Activated B cell treated with CpG ODN at 0.5 μM for 24 hours (primary cell): ENCODE measurements around the gene LRRC49. TPM values are rescaled to one million over a fixed set of nuclear protein-coding genes. Genes with fewer than 3 reads are reported as not detected.

Experiments
- ATAC-seq: fragments of 200-7000 bp; cut with Tn5 transposase; one replicate; pipeline ENCODE4 v1.10.0; 2021; ENCODE audit warnings: low read depth, mild to moderate bottlenecking, moderate library complexity
- CTCF ChIA-PET: fragments of 350-600 bp; sonication (Branson Sonifier 250); formaldehyde crosslinking; loops from one replicate; lab custom pipeline; 2021; ENCODE audit warnings: antibody characterized with exemption; lab: Charles Lee
- POLR2A ChIA-PET: fragments of 350-600 bp; sonication (Branson Sonifier 250); formaldehyde crosslinking; loops from one replicate; lab custom pipeline; 2021; ENCODE audit warnings: antibody characterized with exemption; lab: Charles Lee
- DNase-seq: peaks from one replicate; pipeline ENCODE4 v3.0.0; 2022
- H3K27ac Mint-ChIP-seq: one replicate; pipeline ENCODE4 v1.8.0; 2020; ENCODE audit warnings: mixed read lengths
- H3K27me3 Mint-ChIP-seq: one replicate; pipeline ENCODE4 v1.8.0; 2021; ENCODE audit warnings: mixed read lengths
- H3K36me3 Mint-ChIP-seq: one replicate; pipeline ENCODE4 v1.8.0; 2021; ENCODE audit warnings: low read depth, mixed read lengths
- H3K4me1 Mint-ChIP-seq: one replicate; pipeline ENCODE4 v1.8.0; 2021; ENCODE audit warnings: mixed read lengths
- H3K4me3 Mint-ChIP-seq: one replicate; pipeline ENCODE4 v1.8.0; 2020; ENCODE audit warnings: mild to moderate bottlenecking, mixed read lengths
- H3K9me3 Mint-ChIP-seq: one replicate; pipeline ENCODE4 v1.8.0; 2020; ENCODE audit warnings: mixed read lengths
- CTCF ChIP-seq: fragments of 200-600 bp; IDR thresholded peaks from one replicate; pipeline ENCODE4 v1.8.0; 2022; ENCODE audit warnings: antibody characterized with exemption, mild to moderate bottlenecking
- intact Hi-C: fragments of 100-400 bp; cut with micrococcal nuclease; formaldehyde crosslinking; loops from one replicate; pipeline ENCODE4 v1.15.1; 2024
- total RNA-seq: library from RNA; stranded (reverse); gene quantifications from 2 replicates; pipeline ENCODE4 v1.2.3, GENCODE V29; 2022

LRRC49 gene
- total RNA-seq, 1 donor from 2014 or later: 0.84 TPM

DNA sequence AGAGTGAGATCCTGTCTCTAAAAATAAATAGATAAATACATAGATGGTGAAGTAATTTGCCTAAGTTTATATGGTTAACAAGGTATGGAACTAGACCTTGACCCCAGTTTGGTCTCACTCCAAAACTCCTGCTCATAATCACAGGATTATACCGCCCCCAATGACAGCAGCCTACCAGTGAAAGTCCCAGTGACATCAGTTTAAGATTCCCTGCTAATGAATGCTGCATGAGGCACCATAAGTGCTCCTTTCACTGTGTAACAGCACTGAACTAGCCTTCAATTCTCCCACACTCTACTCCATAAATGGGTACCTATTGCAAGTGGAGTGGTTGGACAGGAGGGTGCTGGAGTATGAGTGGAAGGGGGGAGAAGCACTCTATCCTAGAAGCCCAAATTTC lies 199.0 kb downstream of the LRRC49 start:
- no peak for TF ChIP-seq CTCF
- peaks cover 14% of the 10 kb centered on the region for H3K9me3 Mint-ChIP-seq
- ChIA-PET POLR2A (no interaction called here), CTCF (no interaction called here)
- no peaks in the 10 kb centered on the region for H3K36me3 Mint-ChIP-seq
- H3K4me1 Mint-ChIP-seq: no peaks in the 10 kb centered on the region
- no peak for DNase-seq
- no peak overlapping the region for H3K27ac Mint-ChIP-seq
- H3K4me3 Mint-ChIP-seq: no peak overlapping the region
- ATAC-seq: no peak
- peaks cover 2% of the 10 kb centered on the region for H3K27me3 Mint-ChIP-seq
- intact Hi-C loops: no loop called here

- no peak for ATAC-seq
- ChIA-PET POLR2A (no interaction called here), CTCF (no interaction called here)
- Mint-ChIP-seq H3K27ac (no peak overlapping the region), H3K4me1 (no peaks in the 10 kb centered on the region), H3K36me3 (no peaks in the 10 kb centered on the region), H3K27me3 (peaks cover 2% of the 10 kb centered on the region), H3K9me3 (peaks cover 11% of the 10 kb centered on the region), H3K4me3 (no peak overlapping the region)
- intact Hi-C loops: no loop called here
- DNase-seq: no peak
- TF ChIP-seq CTCF: no peak
Observed at GRCh38 chr15:71092056-71092600, 199.5 kb downstream of the LRRC49 start.

DNA sequence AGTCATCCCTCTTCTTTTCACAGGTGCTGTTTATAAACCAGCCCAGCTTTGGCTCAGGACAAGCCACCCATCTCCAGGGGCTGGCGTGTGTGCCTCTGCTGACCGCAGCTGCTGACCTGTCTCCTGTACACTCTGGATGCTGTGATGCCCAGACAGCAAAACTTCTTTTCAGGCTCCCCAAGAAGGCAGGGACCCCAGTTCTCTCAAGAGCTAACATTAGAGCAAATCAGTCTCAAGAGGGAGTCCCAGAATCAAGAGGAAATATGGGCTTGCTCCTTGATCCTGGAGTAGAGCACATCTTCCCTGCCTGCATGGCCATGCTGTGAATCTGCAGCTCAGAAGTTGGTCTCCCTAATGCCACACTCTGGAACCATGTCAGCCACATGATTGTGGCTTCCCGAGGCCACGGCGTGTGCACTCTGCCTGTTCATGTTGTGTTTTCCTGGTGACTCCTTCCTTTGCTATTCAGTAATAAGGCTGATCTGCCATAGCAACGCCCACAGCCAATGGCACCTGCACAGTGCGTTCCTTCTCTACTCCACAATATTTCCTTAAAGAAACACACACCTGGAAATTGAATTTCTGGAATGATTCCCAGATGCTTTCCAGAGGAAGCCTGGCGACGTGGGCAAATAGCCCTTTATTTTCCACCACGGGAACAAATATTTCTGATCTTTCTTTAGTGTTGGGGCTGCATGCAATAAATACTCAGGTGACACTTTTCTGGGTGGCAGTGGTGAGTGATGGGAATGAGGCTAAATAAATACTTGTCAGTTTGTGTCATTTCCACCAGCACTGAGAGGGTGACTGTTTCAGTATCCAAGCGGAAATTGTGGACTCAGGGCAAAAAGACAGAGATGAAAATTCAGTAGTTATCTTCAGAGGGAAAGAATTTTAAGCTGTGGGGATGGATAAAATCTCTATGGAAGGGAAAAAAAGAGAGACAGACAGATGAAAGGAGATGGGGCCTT lies 200.7 kb downstream of the LRRC49 start:
- no peak overlapping the region for H3K4me3 Mint-ChIP-seq
- no peak for DNase-seq
- H3K27me3 Mint-ChIP-seq: peaks cover 2% of the 10 kb centered on the region
- no peaks in the 10 kb centered on the region for H3K4me1 Mint-ChIP-seq
- no peak for ATAC-seq
- ChIA-PET CTCF (no interaction called here), POLR2A (no interaction called here)
- no peak overlapping the region for H3K27ac Mint-ChIP-seq
- TF ChIP-seq CTCF: no peak
- no peaks in the 10 kb centered on the region for H3K36me3 Mint-ChIP-seq
- intact Hi-C loops: no loop called here
- peaks cover 7% of the 10 kb centered on the region for H3K9me3 Mint-ChIP-seq

DNA sequence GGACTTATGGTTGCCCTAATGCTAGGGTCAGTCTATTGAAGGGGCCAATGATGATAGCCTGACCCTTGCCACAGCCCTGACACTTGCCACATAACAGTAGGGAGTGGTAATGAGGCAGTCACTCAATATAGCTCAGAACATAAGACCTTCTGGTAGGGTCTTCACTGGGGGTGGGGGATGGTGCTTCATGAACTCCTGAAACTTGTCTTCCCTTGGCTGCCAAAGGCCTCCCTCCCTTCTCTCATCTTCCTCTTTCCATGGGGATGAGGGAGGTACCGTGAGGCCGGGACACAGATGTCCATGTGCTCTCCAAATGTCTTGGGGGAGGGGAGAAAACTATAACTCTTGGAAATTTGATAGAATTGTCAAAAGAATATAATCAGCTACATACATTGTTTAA lies 201.5 kb downstream of the LRRC49 start:
- ATAC-seq (no peak), DNase-seq (no peak)
- Mint-ChIP-seq H3K9me3 (no peaks in the 10 kb centered on the region), H3K27me3 (peaks cover 2% of the 10 kb centered on the region), H3K4me3 (no peak overlapping the region), H3K36me3 (no peaks in the 10 kb centered on the region), H3K4me1 (no peaks in the 10 kb centered on the region), H3K27ac (no peak overlapping the region)
- POLR2A ChIA-PET: no interaction called here
- CTCF ChIA-PET: no interaction called here
- intact Hi-C loops: no loop called here
- TF ChIP-seq CTCF: no peak

DNA sequence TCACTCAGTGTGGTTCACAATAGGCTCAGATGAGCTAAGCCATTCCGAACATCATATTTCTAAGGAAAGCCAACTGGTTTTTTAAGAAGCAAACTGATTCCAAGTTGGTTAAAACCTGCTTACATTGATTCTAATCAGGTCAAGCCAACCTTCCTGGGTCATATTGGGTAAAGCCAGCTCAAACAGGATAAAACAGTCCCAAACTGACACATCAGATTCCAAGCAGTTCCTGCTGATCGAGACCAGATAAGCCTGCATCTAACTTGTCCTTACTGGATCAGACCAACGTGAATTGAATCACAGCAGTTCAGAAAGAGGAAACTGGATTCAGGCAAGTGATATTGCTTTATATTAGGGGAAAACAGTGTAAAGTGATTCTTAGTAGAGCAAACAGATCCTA lies 204.1 kb downstream of the LRRC49 start:
- intact Hi-C loops: no loop called here
- H3K36me3 Mint-ChIP-seq: no peaks in the 10 kb centered on the region
- TF ChIP-seq CTCF: no peak
- DNase-seq (no peak), ATAC-seq (no peak)
- ChIA-PET CTCF (no interaction called here), POLR2A (no interaction called here)
- H3K27ac Mint-ChIP-seq: no peak overlapping the region
- no peaks in the 10 kb centered on the region for H3K9me3 Mint-ChIP-seq
- H3K4me3 Mint-ChIP-seq: no peak overlapping the region
- H3K4me1 Mint-ChIP-seq: no peaks in the 10 kb centered on the region
- H3K27me3 Mint-ChIP-seq: peaks cover under 1% of the 10 kb centered on the region
